GM12878 (cell line): Measurements from ENCODE around the gene ARID4B.

Experiments
- BHLHE40 ChIP-seq, 2 experiments: fragments of 450-650 bp in 1 of 2; IDR thresholded peaks; 2 replicates each; pipeline ENCODE4 v1.6.1; 2011 to 2017; ENCODE audit warnings: low read depth in 2 of 2, borderline replicate concordance in 1 of 2, improper control_type of control experiment in 1 of 2, low read length in 1 of 2, mild to moderate bottlenecking in 1 of 2
- EP300 ChIP-seq, 2 experiments: fragments of 150-350 bp in 1 of 2; IDR thresholded peaks; 2 replicates each; pipeline ENCODE4 v1.6.1; 2011 to 2012; ENCODE audit warnings: low read depth in 2 of 2, low read length in 2 of 2, borderline replicate concordance in 1 of 2, improper control_type of control experiment in 1 of 2, inconsistent platforms in 1 of 2; ENCODE audit not compliant: control insufficient read depth in 1 of 2
- EZH2 ChIP-seq: IDR thresholded peaks from 2 replicates; pipeline ENCODE4 v1.6.1; 2012; ENCODE audit warnings: low read depth, mild to moderate bottlenecking, control low read depth, inconsistent platforms, low read length, borderline replicate concordance; ENCODE audit not compliant: control insufficient read depth
- KDM1A ChIP-seq: fragments of 200-600 bp; sonication (generic); IDR thresholded peaks from 2 replicates; pipeline ENCODE4 v1.6.1; 2016; ENCODE audit warnings: borderline replicate concordance
- MXI1 ChIP-seq: fragments of 150-350 bp; IDR thresholded peaks from 2 replicates; pipeline ENCODE4 v1.6.1; 2011; ENCODE audit warnings: low read depth, mild to moderate bottlenecking, inconsistent platforms, low read length, improper control_type of control experiment
- MYC ChIP-seq: IDR thresholded peaks from 2 replicates; pipeline ENCODE4 v1.6.1; 2011; ENCODE audit warnings: mild to moderate bottlenecking, low read length, moderate library complexity, inconsistent platforms; ENCODE audit not compliant: insufficient read depth, insufficient replicate concordance, insufficient read length, severe bottlenecking
- NFXL1 ChIP-seq: fragments of 450-650 bp; IDR thresholded peaks from 2 replicates; pipeline ENCODE4 v1.6.1; 2017; ENCODE audit warnings: antibody characterized with exemption, mild to moderate bottlenecking, borderline replicate concordance
- RBBP5 ChIP-seq: fragments of 200-600 bp; sonication (generic); conservative IDR thresholded peaks from 2 replicates; pipeline ENCODE4 v1.6.1; 2016
- SMAD5 ChIP-seq: IDR thresholded peaks from 2 replicates; pipeline ENCODE4 v1.6.1; 2016; ENCODE audit warnings: antibody characterized with exemption, low read depth
- SP1 ChIP-seq: IDR thresholded peaks from one replicate; pipeline ENCODE4 v1.6.1; 2011; ENCODE audit warnings: low read depth, low read length
- SRF ChIP-seq, 2 experiments: IDR thresholded peaks; 2 replicates each; pipeline ENCODE4 v1.6.1; 2011; ENCODE audit warnings: low read depth in 2 of 2, low read length in 2 of 2, mild to moderate bottlenecking in 1 of 2, moderate library complexity in 1 of 2
- TF ChIP-seq, protein P1 (sequence below), 3 experiments: IDR thresholded peaks in 2 of 3; conservative IDR thresholded peaks in 1 of 3; 2 replicates each; pipeline ENCODE4 v1.5.1; 2011; ENCODE audit warnings: low read depth in 3 of 3, low read length in 3 of 3, mild to moderate bottlenecking in 3 of 3, control low read depth in 2 of 3, moderate library complexity in 2 of 3, inconsistent platforms in 1 of 3, mixed read lengths in 1 of 3; ENCODE audit not compliant: control insufficient read depth in 2 of 3, insufficient read depth in 1 of 3; ENCODE audit errors: extremely low read depth in 1 of 3
- TF ChIP-seq, protein P2 (sequence below): fragments of 450-650 bp; IDR thresholded peaks from 2 replicates; pipeline ENCODE4 v1.6.1; 2018; ENCODE audit warnings: borderline replicate concordance, mild to moderate bottlenecking; ENCODE audit not compliant: partially characterized antibody
- TF ChIP-seq, protein P3 (sequence below): fragments of 450-650 bp; IDR thresholded peaks from 2 replicates; pipeline ENCODE4 v1.6.1; 2017; ENCODE audit warnings: low read depth, mild to moderate bottlenecking, moderate library complexity

DNA sequence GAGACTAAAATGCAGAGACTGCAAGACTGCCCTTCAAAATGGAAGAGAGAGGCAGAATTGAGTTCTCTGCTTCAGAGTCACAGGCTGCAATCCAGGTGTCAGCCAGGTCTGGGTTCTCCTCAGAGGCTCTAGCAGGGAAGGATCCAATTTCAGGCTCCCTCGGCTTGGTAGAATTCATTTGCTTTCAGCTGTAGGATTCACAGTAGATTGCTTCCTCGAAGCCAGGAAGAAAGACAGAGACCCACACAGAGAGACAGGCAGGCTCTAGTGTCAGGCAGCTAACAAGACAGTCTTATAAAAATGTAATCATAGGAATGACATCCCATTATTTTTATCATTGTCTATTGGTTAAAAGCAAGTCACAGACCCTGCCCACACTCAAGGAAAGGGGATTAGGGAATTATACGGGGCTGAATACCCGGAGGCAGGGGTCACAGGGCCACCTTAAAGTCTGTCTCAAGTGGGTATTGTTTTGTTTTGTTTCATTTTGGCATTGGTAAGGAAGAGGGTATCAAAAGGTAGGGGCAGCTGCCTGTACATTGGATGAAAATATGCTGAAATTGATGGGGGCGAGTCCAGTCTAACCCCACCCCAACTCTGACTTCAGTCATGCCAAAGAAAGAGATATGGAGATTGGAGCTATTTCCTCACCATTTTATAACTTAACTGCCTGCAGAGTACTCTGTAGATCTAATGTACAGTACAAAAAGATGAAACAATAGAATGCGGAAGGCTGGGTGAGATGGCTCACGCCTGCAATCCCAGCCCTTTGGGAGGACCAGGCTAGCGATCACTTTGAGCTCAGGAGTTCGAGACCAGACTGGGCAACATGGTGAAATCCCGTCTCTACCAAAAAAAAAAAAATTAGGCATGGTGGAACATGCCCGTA lies 29.8 kb upstream of the ARID4B start:
- TF ChIP-seq, protein P1, sequence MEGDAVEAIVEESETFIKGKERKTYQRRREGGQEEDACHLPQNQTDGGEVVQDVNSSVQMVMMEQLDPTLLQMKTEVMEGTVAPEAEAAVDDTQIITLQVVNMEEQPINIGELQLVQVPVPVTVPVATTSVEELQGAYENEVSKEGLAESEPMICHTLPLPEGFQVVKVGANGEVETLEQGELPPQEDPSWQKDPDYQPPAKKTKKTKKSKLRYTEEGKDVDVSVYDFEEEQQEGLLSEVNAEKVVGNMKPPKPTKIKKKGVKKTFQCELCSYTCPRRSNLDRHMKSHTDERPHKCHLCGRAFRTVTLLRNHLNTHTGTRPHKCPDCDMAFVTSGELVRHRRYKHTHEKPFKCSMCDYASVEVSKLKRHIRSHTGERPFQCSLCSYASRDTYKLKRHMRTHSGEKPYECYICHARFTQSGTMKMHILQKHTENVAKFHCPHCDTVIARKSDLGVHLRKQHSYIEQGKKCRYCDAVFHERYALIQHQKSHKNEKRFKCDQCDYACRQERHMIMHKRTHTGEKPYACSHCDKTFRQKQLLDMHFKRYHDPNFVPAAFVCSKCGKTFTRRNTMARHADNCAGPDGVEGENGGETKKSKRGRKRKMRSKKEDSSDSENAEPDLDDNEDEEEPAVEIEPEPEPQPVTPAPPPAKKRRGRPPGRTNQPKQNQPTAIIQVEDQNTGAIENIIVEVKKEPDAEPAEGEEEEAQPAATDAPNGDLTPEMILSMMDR (IDR thresholded peaks at IDR 0.05 in 2 of 3, conservative IDR thresholded peaks at IDR 0.05 in 1 of 3; ENCODE audit: control insufficient read depth in 2 of 3, extremely low read depth in 1 of 3, insufficient read depth in 1 of 3, low read depth in 3 of 3, low read length in 3 of 3), result no peak
- no peak for TF ChIP-seq RBBP5
- no peak for TF ChIP-seq BHLHE40 (IDR thresholded peaks at IDR 0.05; ENCODE audit: borderline replicate concordance in 1 of 2, low read depth in 2 of 2, low read length in 1 of 2)
- TF ChIP-seq KDM1A, result no peak
- TF ChIP-seq, protein P2, sequence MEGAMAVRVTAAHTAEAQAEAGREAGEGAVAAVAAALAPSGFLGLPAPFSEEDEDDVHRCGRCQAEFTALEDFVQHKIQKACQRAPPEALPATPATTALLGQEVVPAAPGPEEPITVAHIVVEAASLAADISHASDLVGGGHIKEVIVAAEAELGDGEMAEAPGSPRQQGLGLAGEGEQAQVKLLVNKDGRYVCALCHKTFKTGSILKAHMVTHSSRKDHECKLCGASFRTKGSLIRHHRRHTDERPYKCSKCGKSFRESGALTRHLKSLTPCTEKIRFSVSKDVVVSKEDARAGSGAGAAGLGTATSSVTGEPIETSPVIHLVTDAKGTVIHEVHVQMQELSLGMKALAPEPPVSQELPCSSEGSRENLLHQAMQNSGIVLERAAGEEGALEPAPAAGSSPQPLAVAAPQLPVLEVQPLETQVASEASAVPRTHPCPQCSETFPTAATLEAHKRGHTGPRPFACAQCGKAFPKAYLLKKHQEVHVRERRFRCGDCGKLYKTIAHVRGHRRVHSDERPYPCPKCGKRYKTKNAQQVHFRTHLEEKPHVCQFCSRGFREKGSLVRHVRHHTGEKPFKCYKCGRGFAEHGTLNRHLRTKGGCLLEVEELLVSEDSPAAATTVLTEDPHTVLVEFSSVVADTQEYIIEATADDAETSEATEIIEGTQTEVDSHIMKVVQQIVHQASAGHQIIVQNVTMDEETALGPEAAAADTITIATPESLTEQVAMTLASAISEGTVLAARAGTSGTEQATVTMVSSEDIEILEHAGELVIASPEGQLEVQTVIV, result no peak
- no peak for TF ChIP-seq EP300 (IDR thresholded peaks at IDR 0.05; ENCODE audit: borderline replicate concordance in 1 of 2, control insufficient read depth in 1 of 2, low read depth in 2 of 2, low read length in 2 of 2)
- no peak for TF ChIP-seq EZH2
- no peak for TF ChIP-seq MYC
- no peak for TF ChIP-seq SMAD5
- TF ChIP-seq NFXL1, result no peak
- no peak for TF ChIP-seq SP1
- no peak for TF ChIP-seq SRF (IDR thresholded peaks at IDR 0.05; ENCODE audit: low read depth in 2 of 2, low read length in 2 of 2)
- TF ChIP-seq, protein P3, sequence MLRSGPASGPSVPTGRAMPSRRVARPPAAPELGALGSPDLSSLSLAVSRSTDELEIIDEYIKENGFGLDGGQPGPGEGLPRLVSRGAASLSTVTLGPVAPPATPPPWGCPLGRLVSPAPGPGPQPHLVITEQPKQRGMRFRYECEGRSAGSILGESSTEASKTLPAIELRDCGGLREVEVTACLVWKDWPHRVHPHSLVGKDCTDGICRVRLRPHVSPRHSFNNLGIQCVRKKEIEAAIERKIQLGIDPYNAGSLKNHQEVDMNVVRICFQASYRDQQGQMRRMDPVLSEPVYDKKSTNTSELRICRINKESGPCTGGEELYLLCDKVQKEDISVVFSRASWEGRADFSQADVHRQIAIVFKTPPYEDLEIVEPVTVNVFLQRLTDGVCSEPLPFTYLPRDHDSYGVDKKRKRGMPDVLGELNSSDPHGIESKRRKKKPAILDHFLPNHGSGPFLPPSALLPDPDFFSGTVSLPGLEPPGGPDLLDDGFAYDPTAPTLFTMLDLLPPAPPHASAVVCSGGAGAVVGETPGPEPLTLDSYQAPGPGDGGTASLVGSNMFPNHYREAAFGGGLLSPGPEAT, result no peak
- TF ChIP-seq MXI1, result no peak
